ENCODE data around the gene ZFP42.
"Not testable (repeated sequence)": the region's sequence is repeated elsewhere in the genome, so short reads cannot be mapped to it uniquely, and the experiment has no call there.

Gene ZFP42

DNA sequence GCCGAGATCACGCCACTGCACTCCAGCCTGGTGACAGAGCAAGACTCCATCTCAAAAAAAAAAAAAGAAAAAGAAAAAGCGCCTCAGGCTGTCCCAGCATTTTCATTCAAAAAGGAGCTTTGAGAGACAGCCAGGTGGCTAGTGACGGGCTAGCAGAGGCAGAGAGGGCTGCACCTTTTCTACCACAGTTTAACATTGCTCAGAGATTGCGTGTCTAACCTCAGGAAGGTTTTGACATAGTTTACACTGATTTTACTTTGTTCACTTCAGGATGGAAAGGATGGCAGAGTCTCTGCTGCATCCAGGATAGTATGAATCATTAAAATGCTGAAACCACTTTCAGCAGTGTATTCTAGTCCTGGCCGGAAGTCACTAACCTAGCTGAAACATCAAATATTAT, 28.1 kb downstream of the ZFP42 start:
- no peak for DNase-seq

DNA sequence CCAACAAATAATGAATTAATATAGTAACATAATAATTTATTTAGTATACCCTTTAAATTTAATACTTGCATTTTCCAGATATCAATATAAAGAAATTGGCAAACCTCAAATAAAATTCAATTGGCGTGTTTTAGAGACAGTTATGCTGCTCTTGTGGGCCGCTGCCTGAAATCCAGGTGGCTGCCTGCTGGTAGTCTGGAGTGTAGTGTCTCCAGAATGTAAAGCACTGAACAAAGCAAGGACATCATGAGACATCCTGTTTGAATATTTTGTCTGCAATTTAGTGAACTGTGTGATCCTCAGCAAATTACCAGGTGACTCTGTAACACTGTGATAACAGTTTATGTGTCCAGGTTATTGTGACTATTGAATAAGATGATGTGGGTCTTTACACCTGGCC, 29.9 kb downstream of the ZFP42 start:
- no peak for DNase-seq

DNA sequence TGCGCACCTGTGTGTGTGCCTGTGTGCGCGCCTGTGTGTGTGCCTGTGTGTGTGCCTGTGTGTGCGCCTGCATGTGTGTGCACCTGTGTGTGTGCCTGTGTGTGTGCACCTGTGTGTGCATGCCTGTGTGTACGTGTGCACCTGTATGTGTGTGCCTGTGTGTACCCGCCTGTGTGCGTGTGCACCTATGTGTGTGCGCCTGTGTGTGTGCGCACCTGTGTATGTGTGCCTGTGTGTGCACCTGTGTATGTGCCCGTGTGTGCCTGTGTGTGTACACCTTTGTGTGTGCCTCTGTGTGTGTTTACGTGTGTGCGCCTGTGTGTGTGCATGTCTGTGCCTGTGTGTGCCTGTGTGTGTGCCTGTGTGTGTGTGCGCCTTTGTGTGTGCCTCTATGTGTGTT, 33.5 kb downstream of the ZFP42 start:
- DNase-seq = no peak

DNA sequence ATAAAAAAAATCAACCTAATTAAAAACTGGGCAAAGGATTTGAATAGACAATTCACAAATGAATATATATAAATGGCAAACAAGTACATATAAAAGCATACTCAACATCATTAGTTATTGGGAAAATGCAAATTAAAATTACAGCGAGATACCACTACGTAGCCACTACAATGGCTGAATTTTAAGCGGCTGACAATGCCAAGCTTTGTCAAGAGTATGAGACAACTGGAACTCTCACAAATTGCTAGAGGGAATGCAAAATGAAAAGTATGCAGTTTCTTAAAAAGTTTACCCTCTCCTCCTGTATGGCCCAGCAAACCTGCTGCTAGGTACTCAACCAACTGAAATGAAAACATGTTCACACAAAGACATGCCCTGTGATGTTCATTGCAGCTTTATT, 34.8 kb downstream of the ZFP42 start:
- no peak for DNase-seq

GRCh38 chr4:188031751-188032150, 36.2 kb downstream of the ZFP42 start:
- no peak for DNase-seq

DNA sequence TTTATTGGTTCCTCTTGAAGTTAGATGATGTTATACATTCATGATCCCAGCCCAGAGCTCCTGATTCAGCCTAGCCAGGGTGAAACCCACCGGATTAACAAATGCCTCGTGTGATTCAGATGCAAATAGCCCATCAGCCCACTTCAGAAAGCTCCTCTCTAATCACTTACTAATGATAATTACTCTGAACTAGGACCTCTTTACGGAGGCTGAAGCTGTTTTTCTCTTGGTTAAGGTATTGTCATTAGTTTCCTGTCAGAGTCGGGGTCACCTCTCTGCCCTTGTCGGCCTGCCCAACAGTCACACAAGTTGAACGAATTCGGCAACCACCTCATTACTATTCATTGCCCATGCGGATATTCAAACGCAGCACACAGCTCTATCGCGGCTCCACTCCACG, 36.6 kb downstream of the ZFP42 start:
- DNase-seq = no peak

DNA sequence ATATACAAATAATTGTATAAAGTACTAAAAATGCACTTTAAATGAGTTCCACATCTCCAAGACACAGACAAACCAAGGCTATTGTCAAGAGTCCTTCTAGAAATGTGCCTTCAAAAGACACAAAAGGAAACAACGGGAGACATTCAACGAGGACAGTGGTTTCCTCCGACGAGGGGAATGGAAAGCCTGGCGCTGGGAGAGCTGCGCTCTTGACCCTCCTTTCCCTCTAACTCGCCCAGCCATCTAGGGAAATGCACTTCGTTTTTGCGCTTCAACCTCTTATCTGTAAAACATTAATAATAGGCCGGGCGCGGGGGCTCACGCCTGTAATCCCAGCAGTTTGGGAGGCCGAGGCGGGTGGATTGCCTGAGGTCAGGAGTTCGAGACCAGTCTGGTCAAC, 37.0 kb downstream of the ZFP42 start:
- no peak for DNase-seq

GRCh38 chr4:188037003-188037713, 41.6 kb downstream of the ZFP42 start:
- no peak for DNase-seq

DNA sequence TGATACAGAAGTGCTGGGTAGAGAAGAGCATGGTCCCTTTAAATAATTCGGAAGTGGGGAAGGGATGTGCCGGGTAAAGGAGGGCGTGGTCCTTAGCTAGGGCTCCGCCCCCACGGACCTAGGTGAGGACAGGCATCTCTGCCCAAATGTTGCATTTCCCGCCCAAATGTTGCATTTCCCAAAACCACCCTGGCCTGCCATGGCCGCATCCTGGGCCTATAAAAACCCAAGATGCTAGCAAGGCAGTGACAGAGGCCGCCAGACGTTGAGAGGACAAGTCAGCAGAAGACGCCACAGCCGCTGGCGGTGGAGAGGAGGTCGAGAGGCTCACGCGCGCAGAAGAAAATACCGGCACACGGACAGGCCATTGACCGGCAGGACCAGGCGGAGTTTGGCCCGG, 46.1 kb downstream of the ZFP42 start:
- DNase-seq = no peak

- DNase-seq = no peak
Observed at GRCh38 chr4:188042191-188042590, 46.6 kb downstream of the ZFP42 start.

DNA sequence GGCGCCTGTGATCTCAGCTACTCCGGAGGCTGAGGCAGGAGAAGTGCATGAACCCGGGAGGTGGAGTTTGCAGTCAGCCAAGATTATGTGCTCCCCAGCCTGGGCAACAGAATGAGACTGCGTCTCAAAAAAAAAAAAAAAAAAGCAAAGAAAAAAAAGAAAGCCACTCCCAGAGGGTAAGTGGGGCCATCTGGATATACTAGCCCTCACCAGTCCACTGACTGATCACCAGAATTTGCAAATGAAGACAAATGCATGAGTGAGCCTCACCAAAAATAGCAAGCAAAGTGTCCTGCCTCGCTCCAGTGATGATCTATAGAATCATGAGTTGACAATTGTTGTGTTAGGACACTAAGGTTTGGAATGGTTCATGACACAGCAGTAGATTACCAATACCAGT, 47.6 kb downstream of the ZFP42 start:
- DNase-seq = no peak

DNA sequence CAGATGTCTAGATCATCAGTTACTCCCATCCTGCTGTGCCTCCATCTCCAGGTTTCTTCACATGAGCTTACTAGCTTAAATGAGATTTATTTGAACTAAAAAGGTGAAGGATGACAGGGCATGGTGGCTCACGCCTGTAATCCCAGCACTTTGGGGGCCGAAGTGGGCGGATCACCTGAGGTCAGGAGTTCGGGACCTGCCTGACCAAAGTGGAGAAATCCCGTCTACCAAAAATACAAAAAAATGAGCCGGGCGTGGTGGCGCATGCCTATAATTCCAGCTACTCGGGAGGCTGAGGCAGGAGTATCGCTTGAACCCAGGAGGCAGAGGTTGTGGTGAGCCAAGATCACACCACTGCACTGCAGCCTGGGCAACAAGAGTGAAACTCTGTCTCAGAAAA, 49.9 kb downstream of the ZFP42 start:
- DNase-seq = not testable (repeated sequence)

GRCh38 chr4:188046657-188047056, 51.1 kb downstream of the ZFP42 start:
- DNase-seq = no peak

- no peak for DNase-seq
Observed at GRCh38 chr4:188053302-188053701, 57.7 kb downstream of the ZFP42 start.

Measured in GOT3 (cell line).